Measurements from ENCODE around the gene LPAR1.

The LPAR1 gene

DNA sequence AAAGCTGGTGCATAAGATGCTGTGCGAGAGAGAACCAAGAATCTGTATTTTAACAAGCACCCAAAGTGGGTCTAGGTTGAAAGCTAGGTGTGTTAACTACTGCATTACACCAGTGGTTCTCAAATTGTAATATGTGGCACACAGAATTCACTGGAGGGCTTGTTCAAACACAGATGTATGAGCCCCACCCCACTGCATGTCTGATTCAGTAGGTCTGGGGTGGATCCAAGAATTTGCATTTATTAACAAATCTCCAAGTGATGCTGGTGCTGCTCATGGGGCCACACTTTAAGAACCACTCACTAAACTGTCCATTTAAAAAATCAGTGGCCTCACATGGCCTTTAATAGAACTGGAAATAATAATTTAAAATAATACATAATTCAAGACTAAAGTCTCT lies 40.4 kb downstream of the LPAR1 start:
- DNase-seq, result no peak

GRCh38 chr9:110996436-110997220 lies 41.6 kb downstream of the LPAR1 start:
- no peak for DNase-seq

DNA sequence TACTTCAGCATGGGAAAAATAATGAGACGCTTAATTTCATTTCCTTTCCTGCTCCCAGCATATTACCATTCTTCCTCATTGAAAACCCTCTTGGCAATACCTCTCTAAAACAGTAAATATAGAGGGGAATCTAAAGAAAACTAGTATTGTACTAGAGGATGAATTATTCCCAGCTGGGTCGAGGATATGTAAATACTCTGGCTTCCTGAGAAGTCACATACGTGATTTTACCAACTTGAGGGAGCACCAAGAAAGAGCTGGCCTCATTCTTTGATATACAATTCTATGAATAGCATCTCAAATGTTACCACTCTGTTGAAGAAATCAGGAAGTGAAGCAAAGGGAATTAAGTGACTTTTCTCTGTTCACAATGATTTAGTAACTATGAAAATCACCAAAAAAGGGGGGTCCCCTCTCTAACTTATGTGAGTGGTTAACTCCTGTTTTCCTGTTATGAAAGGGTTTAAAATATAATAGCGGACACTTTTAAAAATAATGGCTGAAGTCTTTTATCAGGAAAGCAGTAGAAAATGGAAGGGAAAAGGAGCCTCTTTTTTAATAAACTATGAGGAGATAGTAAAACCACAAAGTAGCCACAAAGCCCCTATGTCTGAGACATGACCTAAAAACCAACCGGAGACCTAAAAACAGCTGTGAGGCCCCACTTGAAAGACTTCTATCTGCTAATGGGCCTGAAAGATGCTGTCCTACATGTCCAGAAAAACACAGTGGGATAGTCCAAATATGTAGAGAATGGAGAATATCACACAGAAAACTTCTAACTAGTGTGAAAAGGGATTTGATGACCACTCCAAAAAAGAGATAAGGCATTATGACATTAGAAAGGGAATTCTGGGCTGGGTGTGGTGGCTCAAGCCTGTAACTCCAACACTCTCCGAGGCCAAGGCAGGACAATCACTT lies 42.6 kb downstream of the LPAR1 start:
- DNase-seq, result no peak

GRCh38 chr9:110994771-110995241 lies 43.5 kb downstream of the LPAR1 start:
- DNase-seq, result no peak

- no peak for DNase-seq
These were observed 47.8 kb downstream of the LPAR1 start for GRCh38 chr9:110990481-110990880.

- DNase-seq, result no peak
These were observed 51.7 kb downstream of the LPAR1 start for GRCh38 chr9:110986529-110986928.

DNA sequence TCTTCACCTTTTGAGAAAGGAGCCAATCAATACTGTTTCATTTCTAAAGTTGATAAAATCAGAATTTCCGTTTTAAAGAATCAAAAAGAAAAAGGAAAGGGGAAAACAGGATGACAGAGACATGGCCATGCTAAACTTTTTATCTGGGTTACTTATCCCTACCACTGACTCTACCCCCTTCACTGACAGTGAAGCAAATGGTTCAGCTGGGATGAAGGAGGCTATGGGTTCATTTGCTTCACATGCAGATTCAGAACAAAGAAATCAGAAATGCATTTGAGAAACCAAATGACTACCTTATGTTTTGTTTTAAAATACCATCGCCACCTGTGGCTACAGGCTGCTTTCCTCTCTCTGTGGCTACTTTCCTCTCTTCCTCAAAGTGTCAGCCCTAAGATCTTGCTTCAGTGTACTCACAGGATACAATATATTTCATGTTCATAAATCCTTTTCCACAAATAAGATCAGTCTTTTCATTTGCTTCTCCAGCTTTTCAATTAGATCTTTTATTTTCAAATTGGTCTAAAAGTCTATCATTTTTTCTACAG lies 53.3 kb downstream of the LPAR1 start:
- no peak for DNase-seq

GRCh38 chr9:110980261-110980660 lies 58.0 kb downstream of the LPAR1 start:
- no peak for DNase-seq

DNA sequence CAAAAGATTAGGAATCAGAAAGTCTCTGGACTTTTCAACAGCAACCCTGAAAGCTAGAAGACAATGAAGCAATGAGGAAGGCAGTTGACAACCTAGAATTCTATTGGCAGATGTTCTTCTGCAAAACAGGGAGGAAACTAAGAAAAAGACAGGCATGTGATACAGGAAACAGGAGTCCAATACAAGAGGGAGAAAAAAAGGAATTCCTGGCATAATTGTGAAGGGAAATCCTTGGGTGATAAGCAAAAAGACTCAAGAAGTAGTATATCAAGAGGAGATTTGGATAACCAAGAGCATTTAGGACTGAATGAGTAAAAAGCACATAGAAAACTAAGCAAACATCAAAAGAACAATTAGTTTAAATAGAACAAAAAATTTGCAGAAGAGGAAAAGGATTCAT lies 58.6 kb downstream of the LPAR1 start:
- DNase-seq, result no peak

DNA sequence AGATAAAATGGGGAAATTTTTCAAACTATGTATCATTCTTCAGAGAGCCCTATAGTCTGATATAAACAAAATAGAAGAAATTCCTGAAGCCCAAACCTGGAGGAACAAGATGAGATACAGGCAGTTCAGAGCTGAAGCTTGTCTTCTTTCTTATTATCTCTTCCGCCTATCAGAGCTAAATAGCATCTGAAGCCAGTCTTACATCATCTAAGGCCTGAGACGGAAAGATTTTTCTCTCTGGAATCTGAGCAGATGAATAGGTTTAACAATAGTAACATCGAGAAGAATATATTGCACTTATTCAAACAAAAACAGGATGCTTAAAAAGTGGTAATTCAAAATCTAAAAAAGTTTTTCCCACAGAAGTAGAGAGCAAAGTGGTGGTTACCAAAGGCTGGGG lies 59.8 kb downstream of the LPAR1 start:
- DNase-seq, result no peak

- DNase-seq, result peak; percentile 15
These were observed 61.0 kb downstream of the LPAR1 start for GRCh38 chr9:110977259-110977709.

DNA sequence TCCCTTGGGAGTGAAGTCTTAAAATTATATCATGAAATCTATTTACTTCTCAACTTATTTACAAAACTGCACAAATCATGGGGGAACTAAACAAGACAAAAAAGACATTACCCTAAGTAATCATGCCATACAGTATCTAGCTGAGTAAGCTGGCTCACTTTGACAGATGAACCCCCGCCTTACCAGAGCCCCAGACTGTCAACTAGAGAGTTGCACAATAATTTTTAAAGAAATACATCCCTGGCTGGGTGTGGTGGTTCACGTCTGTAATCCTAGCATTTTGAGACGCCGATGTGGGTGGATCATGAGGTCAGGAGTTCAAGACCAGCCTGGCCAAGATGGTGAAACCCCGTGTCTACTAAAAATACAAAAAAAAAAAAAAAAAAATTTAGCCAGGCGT lies 62.3 kb downstream of the LPAR1 start:
- DNase-seq, result no peak

- no peak for DNase-seq
These were observed 63.0 kb downstream of the LPAR1 start for GRCh38 chr9:110975278-110975677.

- no peak for DNase-seq
These were observed 66.6 kb downstream of the LPAR1 start for GRCh38 chr9:110971705-110972104.

GRCh38 chr9:110971234-110971633 lies 67.0 kb downstream of the LPAR1 start:
- DNase-seq, result no peak

GRCh38 chr9:110969971-110970386 lies 68.3 kb downstream of the LPAR1 start:
- DNase-seq, result no peak

GRCh38 chr9:110968096-110968495 lies 70.2 kb downstream of the LPAR1 start:
- no peak for DNase-seq

DNA sequence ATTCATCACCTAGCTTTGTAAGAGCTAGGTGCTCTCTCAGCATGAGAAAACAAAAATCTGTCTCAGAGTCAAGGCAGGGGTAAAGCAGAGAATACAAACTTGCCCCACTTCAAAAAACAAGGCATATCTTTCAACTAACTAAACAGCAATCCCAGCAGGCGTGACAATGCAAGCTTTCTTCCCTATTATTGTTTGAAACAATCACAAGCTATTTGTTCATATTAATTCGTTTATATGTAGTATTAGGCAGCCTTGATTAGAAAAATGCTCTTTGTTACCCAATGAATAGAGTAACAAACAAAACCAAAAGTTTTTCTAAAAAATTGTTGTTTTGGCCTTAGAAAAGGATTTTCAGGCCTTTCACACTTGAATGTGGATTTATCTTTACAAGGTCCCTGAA lies 71.1 kb downstream of the LPAR1 start:
- no peak for DNase-seq

- no peak for DNase-seq
These were observed 78.0 kb downstream of the LPAR1 start for GRCh38 chr9:110960288-110960687.

GRCh38 chr9:110958847-110959246 lies 79.4 kb downstream of the LPAR1 start:
- no peak for DNase-seq

DNA sequence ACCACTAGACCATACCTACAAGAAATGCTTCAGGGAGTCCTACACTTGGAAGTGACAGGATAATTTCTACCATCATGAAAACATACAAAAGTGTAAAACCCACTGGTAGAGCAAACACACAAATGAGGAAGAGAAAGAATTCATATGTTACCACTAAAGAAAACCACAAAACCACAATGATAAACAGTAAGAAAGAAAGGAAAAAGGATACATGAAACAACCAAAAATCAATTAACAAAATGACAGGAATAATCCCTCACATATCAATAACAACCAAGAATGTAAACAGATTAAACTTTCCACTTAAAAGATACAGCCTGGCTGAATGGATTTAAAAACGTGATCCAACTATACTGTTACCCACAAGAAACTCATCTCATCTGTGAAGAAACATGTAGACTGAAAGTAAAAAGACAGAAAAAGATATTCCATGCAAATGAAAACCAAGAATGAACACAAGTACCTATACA lies 83.4 kb downstream of the LPAR1 start:
- no peak for DNase-seq

- DNase-seq, result no peak
These were observed 85.8 kb downstream of the LPAR1 start for GRCh38 chr9:110952540-110952859.

DNA sequence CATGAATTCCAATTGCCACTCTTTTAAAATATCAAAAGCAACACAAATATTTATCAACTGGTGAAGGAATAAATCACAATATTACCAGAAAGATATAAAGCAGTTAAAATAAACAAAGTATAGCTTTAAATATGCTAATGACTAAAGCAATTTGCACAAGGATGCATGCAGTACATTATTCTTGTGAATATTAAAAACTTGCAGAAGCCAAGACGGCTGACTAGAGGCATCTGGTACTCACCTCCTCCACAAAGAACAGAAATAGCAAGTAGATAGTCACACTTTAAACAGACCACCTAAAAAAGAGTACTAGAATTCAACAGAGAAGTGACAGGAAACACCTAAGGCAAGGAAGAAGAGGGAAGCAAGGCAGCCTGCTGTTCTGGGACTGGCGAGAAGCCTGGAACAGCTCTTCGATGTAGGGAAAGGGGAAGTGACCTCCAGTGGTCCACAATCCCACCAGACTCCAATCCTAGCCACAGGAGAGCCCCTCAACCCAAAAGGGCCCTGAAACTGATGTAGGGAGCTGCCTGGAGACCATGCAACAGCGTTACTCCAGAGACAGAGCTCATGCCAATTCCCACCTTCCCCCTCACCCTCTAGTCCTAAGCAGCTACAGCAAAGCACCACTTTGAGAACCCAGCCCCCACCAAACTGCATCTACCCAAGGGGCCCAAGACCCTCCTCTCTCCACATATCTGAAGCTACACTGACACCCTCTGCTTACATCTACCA lies 86.3 kb downstream of the LPAR1 start:
- no peak for DNase-seq

Data from NCI-H2029 (cell line).